ENCODE data around the gene KHDRBS1.
"Not testable (repeated sequence)": the region's sequence is repeated elsewhere in the genome, so short reads cannot be mapped to it uniquely, and the experiment has no call there.

KHDRBS1 gene

GRCh38 chr1:32065613-32066488 is 52.2 kb downstream of the KHDRBS1 start:
- DNase-seq (ENCODE audit: low read depth) = not testable (repeated sequence)

GRCh38 chr1:32066489-32066873 is 52.8 kb downstream of the KHDRBS1 start:
- DNase-seq (ENCODE audit: low read depth) = no peak

GRCh38 chr1:32068957-32069588 is 55.4 kb downstream of the KHDRBS1 start:
- DNase-seq (ENCODE audit: low read depth) = no peak

- DNase-seq (ENCODE audit: low read depth) = no peak
These were observed 58.3 kb downstream of the KHDRBS1 start for GRCh38 chr1:32071758-32072621.

- peak; percentile 94 for DNase-seq (ENCODE audit: low read depth)
These were observed 59.1 kb downstream of the KHDRBS1 start, which contains the start of gene TMEM39B for GRCh38 chr1:32072622-32073298. Gene TMEM39B, plus strand, starts transcription at chr1:32072939. Its CDS starts 109 bp downstream, at chr1:32073048.

GRCh38 chr1:32073299-32074229 is 59.9 kb downstream of the KHDRBS1 start:
- no peak for DNase-seq (ENCODE audit: low read depth)

GRCh38 chr1:32074841-32075240 is 61.2 kb downstream of the KHDRBS1 start:
- no peak for DNase-seq (ENCODE audit: low read depth)

- no peak for DNase-seq (ENCODE audit: low read depth)
These were observed 63.8 kb downstream of the KHDRBS1 start for GRCh38 chr1:32077451-32077850.

GRCh38 chr1:32082022-32082421 is 68.4 kb downstream of the KHDRBS1 start:
- no peak for DNase-seq (ENCODE audit: low read depth)

GRCh38 chr1:32086381-32086780 is 72.7 kb downstream of the KHDRBS1 start:
- DNase-seq (ENCODE audit: low read depth) = not testable (repeated sequence)

- no peak for DNase-seq (ENCODE audit: low read depth)
These were observed 77.5 kb downstream of the KHDRBS1 start for GRCh38 chr1:32091176-32091575.

- DNase-seq (ENCODE audit: low read depth) = no peak
These were observed 77.9 kb downstream of the KHDRBS1 start for GRCh38 chr1:32091591-32091990.
